GM18858 (cell line): Measurements from ENCODE around the gene ALKBH3.

ENCODE experiments used
- ATAC-seq: cut with Tn5 transposase; IDR thresholded peaks from one replicate; pipeline ENCODE4 v1.9.1; 2021; ENCODE audit not compliant: unreplicated experiment

ALKBH3 gene

DNA sequence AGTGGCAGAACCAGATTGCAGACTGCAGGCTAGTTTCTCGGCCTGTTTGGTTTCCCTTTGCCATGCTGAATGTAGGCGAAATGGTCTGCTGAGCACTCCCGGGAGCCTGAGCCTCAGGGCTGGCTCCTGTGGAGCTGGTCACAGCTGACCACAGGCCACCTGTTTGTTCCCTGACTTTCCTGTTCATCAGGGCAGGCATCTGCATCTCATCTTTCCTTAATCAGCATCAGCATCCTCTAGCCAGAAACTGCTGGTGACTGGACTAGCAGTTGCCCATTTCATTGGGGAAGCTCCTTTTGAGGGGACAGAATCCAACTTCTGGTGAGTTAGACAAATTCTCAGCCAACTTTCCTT, 41.6 kb downstream of the ALKBH3 start:
- ATAC-seq = no peak

DNA sequence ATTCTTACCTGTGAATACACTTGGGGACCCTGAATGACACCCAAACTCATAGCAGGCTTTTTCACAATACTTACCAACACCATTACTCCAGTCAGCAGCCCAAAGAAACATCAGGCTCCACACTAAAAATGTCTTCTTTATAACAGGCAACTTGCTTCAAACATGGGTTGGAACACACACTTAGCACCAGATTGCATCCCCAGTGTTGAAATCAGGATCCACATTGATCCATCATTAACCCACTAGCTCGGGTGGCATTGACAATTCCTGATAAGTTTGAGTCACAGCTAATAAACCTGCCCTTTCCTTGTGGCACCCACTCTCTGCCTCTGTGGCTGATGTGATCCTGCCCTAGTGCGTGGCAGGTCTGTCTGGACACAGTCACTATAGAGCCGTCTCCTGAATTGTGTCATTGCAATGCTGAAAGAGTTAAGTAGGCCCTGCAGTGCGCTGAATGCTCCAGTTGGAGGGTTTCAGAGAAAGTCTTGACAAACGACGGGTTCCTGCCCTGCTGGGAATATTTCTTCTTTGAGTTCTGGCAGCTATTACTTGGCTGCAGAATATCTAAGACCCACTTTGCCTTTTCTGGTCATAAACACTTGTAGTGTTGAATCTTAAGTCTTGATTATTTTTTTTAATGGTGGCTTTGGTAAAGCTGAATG, 42.2 kb downstream of the ALKBH3 start:
- ATAC-seq = no peak

DNA sequence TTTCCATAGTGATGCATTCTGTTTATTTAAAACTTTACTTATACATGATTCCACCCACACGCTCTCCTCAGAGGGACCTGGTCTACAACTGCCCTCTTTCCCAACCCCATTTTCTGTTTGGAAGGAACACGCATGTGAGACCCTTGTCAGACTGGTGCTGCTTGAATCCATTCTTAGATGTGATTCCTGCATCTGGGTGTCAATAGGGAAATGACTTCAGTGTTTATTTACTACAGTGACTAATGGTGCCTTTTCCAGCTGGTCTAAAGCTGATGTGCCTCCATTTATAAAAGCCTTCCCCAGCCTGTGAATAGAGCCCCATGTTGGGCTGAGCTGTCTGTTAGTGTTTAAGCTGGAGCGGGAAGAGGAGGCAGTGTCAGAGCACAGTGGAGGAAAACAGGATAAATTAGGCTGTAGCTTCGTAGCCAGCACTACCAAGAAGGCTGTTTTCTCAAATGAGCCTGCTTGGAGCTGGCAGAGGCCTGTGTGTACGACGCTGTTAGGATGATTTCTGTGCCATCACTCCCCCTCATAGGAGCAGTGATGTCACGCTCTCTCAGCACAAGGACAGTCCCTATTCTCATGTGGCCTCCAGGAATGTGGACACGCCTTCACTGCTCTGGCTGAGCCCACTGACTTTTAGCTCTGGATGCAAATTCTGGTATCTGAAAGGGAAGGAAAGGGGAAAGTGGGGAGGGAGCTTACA, 42.9 kb downstream of the ALKBH3 start:
- no peak for ATAC-seq

DNA sequence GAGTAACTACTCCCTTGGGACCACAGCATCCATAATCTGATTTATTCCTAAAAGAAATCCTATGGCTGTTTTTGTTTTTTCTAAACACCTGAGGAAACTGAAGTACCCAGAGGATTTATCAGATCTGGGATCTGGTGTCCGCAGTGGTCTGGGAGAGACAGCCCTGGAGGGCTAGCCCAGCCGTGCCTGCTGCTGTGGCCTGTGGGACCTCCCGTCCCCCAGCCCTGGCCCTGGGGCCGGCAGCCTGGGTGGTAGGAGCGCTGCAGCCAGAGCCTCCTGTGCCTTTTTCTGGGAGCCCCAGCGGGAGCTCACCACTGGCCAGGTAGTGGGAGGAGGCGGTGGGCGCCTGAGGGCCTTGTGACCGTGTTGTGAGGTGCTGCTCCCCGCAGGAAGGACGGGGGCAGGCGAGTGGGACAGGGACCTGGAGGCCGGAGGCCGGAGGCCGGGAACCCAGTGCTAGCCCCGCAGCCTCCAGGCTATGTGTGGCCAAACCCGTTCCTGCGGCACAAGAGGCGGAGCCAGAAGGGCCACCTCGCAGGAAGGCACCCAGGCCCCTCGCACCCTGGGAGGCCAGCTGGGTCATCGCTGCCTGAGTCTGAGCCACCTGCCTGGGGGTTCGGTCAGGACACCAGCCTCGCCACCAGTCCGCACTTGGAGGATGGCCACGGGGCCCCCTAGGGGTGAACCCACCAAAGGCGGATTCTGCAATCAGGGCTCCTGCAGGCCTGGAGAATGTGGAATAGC, 43.7 kb downstream of the ALKBH3 start:
- ATAC-seq = no peak

DNA sequence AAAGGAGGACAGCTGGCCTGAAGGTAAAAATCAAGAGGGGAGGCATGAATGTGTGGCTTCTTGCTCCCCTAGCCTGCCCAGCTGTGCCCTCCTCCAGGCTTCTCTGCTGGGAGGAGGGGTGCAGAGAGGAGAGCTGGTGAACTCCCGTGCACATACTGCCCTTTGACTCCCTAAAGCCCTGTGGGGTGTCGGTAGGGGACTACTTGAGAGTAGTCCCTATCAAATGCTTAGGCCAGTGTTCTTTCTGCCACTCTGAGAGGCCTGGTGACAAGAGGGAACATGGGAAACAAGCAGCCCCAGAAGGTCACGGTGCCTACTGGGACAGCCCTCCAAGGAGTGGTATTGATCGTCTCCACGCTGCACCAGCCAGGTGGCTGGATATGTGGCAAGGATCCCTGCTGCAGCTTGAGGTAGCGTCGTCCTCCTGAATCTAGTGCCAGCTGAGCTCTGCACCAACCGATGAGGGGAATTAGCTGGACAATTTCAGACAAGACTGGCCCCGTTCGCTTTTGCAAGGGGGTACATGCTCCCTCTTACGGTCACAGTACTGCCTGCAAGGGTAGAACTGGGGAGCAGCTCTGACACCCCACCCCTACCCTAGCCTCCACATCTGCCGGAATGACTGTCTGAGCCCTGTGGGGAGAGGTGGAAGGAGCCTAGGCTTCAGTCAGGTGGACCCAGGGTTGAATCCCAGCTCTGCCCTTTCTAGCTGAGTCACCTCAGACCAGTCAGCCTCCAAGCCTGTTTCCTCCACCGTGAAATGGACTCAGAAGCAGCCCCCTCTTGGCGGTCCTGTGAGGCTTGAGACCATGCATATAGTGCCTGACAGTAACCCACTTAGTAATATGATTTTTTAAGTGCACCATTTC, 44.7 kb downstream of the ALKBH3 start:
- no peak for ATAC-seq

DNA sequence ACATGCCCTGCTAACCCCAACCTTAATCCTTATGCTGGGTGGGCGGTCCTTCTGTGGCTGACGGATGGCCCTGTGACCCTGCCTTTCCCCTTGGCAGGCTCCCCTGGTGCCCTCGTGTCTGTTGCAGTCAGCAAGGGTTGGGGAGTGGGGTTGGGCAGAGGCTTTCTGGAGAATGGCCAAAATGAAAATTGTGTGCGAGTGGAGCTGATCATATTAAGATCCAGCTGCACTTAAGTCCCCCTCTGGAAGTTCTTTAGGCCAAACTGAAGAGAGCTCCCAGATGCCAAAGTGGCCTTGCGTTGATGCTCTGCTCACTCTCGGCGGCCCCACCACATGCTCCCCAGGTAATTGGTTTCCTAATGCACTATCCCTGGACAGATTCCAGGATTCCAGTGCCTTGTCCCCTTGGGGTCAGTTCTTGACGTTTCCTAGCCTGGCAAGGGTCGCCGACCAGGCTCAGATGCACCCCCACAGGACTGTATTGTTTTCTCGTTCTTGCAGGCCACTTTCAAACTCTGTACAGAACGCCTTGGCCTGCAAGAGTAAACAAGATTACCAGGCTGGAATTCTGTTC, 45.4 kb downstream of the ALKBH3 start:
- no peak for ATAC-seq

DNA sequence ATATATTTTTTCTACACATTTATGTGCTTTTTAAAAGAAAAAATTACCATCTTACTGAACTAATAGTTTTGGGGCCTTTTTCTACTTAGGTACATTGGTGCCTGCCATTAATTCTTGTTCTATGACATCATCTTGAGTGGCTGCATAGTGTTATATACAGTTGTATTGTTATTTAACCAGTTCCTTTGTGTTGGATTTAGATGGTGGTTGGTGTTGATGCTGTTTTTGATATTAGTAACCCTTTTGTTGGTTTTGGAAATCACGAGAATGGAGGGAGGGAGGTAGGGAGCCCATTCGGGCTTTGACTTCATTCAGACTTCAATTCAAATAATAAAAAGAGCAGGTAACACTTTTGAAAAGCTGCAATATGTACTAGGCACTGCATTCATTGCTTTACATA, 46.4 kb downstream of the ALKBH3 start:
- ATAC-seq = no peak

DNA sequence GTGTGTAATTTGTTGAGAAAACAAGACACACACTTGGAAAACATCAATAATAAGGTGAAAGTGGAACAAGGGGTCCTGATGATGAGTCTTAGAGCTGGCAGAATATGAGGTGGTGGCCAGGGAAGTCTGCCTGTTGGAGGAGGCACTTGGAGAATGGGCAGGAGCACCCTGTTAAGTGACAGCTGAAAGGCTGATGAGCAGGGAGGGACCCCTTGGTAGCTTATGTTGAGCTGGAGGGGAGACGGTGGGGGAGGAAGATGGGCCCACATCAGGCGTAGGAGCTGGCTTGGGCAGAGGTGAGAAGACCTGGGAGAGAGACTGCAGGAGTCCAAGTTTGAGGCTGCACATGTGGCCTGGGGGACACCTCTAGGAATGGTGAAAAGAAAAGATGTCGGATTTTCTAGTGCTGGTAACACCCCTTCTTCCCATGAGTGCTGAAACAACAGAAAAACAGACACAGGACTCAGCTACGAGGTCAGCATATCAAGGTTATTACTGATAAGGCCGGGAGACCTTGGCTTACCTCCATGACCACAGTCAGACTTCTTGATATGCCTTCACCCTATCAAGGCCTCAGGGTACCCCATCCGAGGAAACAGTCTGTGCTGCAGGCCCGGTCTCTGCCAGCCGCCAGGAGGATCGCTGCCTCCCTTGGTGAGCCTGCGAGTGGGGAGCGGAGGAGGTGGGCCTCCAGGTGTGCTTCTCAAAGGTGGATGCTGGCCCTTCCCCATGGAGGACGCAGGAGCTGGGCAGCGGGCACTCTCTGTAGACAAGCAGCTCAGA, 47.5 kb downstream of the ALKBH3 start:
- ATAC-seq = no peak

DNA sequence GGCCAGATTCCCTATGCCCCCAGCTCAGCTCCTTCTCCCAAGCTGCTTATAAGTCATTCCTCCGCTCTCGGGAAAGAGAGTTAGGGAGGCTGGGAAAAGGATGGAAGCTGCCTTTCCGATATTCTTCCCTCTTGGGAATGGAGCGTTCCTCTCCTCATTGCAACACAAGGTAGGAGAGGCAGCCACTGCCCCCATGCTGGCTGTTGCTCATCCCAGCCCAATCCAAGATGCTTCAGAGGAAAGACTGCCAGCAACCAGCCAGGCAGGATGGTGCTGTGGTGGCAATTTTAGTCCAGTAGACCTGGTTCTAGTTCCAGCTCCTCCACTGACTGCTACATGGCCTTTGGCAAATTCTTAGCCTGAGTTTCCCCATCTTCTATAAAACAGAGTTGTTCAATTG, 48.1 kb downstream of the ALKBH3 start:
- no peak for ATAC-seq

DNA sequence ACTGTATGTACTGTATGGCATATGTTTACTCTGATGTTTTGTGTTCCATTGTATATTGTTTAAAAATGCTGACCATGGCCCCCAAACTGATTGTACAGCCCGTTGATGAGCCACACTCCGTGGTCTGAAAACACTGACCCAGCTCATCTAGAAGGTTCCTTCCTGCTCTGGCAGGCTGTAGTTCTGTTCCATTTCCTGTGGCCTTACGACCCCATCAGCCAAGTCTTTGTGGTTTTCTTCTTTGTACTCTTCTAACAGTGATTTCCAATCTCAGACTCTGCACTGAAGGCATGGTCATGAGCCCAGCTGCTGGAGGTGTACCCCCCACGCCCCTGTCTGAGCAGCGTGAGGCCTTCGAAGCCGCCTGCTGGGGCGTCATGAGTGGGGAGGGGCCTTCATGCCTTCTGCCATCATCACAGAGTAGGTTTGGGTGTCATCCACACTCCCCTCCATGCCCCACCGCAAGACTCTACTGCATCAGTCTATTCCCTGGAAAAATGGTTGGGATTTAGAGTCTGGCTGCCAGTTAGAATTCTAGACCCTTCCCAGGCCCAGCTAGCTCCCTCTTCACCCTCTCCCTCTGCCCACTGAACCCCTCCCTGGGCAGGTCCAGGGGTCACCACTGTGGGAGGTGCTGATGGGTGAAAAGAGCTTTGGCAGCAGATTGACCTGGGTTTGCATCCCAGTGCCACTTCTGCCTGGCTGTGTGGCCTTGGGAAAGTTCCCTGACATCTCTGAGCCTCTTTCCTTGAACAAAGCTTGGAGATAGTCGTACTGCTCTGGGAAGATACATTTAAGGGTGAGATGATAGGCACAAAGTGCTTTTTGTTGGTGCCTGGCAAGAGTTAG, 50.5 kb downstream of the ALKBH3 start:
- no peak for ATAC-seq

DNA sequence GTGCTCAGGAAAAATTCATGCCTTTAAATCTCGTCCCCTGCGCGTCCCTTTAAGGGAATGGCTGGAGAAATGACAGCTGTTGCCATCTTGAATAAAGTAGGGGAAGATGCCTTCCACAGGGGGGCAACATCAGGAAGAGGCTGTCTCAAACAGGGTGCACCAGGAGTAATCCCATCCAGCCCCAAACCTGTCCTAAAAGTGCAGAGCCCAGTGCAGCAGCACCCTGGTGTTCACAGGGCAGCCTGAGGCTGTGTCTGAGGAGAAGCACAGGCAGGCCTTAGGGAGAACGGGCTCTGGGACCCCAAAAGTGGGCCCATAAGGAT, 51.0 kb downstream of the ALKBH3 start:
- ATAC-seq = no peak

DNA sequence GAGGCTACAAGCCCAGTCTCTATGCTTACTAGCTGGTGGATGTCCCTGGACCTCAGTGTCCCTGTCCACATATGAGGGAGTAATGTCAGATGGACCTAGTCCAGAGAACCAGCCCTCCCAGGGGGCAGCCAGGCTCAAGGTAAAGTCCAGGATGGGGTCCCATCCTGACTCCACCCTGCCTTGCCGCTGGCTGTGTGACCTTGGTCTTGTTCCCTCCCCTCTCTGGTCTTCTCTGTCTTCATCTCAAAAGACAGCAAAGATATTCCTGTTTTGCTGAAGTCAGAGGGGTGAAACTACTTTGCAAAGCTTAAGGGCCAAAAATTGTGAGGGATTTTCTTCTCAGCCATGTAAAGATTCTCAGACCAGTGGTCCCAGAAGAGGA, 52.6 kb downstream of the ALKBH3 start:
- no peak for ATAC-seq

DNA sequence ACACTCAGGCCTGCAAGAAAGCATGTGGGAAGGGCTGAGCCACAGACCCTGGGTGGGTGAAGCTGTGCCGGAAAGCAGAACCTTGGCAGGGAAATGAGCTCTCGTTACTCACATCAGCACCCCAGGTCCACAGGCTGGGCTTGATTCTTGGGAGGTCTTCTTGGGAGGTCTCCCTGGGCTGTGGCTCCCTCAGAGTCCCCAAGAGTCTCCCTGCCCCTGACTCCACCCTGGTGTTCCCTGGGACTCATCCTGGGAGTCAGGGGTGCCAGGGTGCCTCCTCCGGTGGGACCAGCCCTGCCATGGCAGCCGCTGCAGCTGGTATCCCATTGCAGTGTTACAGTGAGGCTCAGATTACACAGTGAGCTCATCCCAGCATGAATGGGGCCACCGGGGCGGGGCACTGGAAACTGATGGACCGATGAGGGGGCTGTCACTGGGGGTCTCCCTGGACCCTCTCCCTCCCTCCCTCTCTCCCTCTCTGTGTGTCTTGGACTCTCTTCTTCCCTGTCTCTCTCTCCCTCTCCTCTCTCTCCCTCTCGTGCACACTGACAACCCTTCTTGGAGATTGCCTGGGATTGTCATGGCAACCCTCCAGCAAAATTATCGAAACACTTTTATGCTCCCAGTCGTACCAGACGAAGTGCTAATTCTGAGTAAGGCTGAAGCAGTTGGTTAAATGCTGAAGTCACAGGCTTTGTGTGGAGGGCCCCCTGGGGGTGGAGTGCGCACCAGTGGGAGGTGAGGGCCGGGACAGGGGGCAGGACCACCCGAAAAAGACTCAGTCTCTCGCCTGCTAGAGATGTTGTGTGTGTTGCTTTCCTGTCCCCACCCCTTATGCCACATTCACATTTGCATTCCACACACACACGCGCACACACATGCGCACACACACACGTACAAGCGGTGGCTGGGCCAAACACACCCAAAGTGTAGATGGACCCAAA, 53.2 kb downstream of the ALKBH3 start:
- no peak for ATAC-seq

DNA sequence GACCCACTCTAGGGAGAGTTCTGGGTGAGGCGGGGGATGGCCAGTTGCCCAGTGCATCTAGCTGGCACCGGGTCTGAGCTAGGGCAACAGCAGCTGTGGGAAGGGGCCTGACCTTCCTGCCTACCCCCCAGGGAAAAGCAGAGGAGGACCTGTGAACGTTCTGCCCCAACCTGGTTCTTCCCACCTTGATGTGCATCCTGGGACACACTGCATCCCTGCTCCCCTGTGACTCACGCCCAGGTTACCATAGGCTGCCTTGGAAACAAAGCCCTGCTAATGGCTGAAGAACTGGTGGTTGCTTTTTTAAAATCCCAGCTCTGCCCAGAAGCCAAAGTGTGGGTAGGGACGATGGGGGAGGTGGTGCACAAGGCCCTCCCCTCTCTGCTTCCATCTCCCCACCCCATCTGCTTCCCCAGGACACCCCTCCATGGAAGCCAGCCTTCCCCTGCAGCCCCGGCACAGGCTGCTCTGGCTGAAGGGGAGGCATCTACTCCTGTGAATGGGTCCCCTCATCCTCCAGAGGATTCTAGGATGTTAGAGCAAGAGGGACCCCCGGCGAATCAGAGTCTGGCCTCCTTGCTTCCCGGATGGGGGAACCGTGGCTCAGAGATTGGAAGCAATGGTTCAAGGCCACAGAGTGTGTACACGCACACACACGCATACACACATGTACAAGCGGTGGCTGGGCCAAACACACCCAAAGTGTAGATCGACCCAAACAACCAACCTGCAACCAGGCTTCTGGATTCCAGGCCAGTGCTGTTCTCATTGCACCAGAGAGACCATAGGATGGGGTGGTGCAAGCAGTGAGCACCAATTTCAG, 54.2 kb downstream of the ALKBH3 start:
- ATAC-seq = no peak

DNA sequence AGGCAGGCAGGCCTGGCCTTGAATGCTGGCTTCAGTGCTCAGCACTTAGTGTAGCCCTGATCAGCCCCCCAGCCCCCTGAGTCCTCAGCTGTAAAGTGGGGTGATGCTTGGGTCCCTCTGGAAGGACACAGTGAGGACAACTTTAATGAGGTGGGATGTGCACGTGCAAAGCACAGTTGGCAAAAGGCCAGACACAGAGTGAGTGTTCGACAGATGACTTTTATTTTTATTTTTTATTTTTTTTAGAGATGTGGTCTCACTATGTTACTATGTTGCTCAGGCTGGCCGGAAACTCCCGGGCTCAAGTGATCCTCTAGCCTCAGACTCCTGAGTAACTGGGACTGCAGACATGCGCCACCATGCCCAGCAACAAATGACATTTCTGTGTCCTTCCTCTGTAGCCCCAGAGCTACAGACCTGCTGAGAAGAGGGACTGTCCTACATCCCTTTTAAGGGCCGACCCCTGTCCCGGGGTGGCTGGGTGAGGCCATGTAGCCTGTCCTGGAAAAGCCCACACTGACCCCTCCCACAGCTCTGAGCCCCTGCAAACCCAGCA, 54.9 kb downstream of the ALKBH3 start:
- ATAC-seq = no peak

DNA sequence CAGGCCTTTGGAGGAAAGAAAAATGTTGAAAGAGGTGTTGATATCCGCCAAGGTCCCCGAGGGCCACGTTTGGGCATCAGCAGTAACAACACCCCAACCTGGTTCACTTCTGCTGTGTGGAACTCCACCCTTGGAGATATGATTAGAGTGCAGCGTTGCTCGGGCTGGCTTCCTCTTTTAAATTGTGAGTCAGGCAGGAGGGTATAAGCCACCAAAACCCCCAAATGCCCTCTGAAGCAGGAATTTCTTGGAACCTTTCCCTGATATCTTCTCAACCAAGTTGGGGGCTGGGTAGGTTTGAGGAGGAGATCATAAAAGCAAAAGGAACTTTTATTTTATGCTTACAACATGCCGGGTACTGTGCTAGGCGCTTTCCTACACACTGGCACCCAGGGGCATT, 55.4 kb downstream of the ALKBH3 start:
- ATAC-seq = no peak
